HL-60/S4 treated with phorbol 12-myristate 13-acetate at 8.2 ng/mL for 4 days and 3 days (cell line): ENCODE data around the gene HS6ST2.

Experiments used
- in situ Hi-C: fragments of 300-500 bp; cut with MboI; formaldehyde crosslinking; loops from 2 replicates; pipeline ENCODE4 v1.15.0; 2022; ENCODE audit warnings: low sequenced_read_pairs

HS6ST2 gene

DNA sequence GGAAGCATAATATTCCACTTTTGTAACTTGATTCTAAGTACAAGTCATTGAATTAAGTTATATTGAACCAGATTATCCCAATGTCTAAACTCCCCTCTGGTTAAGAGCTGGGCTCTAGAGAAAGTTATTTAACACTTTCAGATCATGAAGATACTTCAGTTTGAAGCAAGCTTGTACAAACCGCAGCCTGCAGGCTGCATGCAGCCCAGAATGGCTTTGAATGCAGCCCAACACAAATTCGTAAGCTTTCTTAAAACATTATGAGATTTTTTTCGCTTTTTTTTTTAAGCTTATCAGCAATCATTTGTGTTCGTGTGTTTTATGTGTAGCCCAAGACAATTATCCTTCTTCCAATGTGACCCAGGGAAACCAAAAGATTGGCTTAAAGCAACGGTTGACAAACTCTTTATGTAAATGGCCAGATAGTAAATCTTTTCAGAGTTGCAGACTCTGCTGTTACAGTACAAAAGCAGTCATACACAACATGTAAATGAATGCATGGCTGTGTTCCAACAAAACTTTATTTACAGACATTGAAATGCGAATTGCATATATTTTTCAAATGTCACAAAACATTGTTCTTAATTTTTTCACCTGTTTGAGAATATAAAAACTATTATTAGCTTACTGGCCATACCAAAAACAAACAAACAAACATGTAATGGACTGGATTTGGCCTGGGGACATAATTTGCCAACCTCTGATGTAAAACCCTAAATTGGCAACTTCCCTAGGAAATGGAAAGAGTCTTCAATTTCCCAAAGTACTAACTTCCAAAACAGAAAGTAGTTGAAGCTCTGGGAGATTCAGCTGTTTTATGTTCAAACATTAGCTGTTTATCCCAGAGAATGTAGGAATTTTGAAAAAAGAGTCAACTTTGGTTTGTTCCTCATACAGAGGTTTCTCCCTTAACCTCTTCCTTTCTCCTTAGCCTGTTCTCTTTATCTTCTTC lies 268.5 kb downstream of the HS6ST2 start:
- in situ Hi-C loops, result no loop called here

DNA sequence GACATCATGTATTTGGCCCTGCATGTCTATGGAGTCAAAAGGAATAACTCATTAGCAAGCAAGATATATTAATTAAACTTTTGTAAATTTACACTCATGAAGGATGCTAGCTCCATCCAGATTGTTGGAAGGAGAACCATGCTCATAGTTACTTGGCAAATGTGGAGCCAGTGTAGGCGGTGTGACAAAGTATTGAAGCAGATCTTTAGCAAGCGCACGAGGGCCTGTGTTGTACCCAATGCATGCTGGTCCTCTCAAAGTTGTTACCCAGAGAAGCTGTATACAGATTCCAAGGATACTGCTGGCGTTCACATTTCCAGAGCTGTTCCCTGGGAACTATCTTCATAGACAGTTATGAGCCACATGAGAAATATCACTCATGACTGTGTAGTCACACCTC lies 273.2 kb downstream of the HS6ST2 start:
- in situ Hi-C loops, result no loop called here

DNA sequence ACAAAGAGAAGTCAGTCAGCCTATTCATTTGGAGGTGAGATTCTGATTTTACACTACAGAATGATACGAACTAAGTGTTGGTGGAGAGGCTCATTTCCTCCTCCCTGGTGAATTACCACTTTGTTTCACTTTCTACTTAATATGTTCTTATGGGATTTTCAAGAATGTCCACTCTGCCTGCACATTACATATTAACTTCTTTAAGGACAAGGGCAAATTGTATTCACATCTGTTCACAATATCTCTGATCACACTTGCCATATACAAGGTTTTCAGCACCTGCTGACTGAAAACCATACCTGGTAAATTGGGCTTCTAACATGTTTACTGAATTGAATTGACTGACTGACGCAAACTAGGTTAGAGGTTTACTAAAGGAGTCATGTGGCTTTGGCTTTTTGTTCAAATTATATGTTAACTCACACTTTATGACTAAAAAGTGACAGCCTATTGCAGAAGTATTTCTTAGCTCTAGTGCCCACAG lies 281.2 kb downstream of the HS6ST2 start:
- in situ Hi-C loops, result no loop called here

DNA sequence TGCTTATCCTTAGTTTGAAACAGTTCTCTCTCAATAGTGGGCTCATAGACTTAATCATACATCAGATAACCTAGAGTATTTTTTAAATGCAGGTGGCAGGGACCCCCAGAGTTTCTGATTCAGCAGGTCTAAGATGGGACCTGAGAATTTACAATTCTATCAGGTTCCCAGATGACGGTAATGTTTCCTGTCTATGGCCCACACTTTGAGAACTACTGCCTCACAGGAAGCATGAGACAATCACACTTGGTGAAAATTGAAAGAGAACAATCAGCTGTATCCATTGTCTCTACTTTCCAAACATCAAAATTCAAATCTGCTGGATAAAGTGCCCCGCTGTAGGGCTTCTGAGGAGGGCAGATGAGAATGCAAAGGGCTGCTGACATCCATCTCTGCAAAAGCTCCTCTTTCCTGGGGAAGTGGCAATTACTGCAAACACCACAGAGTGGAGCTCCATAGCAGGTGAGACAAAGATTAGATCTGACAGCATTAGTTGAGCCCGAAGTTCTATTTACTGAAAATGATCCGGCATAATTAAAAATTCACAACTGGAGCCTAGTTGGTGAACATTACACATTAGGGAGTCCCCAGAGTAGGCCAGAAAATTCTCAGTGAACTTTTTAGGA lies 281.8 kb downstream of the HS6ST2 start:
- in situ Hi-C loops, result no loop called here

DNA sequence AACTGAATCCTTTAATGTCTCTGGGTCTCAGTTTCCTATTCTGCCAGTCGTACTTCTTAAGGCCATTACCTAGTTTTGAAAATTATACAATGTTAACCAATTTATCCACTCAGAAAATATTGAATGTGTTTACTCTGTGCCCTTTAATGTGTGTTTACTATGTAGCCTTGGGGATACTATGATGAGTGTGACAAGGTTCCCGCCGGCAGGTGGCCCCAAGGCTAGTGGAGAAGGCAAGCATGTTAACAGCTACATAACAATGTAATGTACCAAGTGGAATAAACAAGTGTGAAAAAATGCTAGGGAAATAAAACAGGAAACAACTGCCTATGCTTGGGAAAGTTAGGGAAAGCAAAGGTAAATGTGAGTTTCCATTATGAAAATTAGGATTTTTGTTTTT lies 282.3 kb downstream of the HS6ST2 start:
- in situ Hi-C loops, result no loop called here

DNA sequence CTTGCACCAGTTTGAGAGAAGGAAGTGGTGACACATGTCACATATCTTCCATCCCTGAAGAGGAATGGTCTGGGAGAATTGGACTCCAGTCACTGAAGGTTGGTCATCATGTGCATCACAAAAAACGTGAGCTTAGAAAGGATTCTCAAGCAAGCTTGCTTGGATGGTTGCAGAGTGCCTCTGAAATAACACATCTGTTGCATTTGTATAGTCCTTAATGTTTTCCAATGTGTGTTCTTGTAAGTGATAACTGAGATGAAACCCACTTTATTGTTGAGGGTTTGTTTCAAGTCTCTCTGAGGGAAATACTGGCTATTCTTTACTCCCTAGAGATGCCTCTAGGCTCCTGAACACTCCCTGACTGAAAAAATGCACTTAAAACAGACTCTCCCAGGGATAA lies 285.1 kb downstream of the HS6ST2 start:
- in situ Hi-C loops, result no loop called here

DNA sequence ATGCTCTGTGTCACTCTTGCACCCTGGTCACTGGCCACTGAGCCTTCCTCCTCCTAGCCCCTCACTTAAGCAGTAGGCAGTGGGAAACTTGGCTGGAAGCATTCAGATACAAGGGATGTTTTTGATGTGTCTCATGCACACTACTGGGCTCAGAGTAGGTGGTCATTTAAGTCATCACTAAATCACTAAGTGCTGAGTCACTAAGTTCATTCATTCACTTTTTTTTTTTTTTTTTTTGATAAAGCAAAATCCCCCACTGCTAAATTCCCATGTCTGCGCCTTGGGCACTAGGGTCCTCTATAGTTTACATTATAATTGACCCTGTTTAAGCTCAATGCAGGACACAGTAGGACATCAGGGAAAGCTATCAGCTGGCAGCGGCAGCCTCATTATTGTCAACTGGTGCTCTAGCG lies 287.2 kb downstream of the HS6ST2 start:
- in situ Hi-C loops, result no loop called here

DNA sequence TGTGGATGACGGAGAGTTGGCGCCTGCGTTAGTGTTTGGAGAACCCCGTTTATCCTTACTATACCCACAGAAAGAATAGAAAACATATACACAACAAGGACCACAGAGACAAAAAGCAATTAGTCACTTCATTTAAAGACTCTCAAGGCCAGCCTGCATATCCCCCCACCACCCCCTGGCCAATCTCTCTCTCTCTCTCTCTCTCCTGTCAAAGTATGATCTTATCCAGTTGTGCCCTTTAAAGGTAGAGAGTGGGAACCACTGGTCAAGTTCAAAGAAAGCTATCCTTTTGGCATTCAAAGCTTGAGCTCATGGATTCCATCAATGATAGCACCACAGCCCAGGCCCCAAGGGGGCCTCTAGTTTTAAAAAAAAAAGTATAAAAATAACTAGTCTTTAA lies 289.3 kb downstream of the HS6ST2 start:
- in situ Hi-C loops, result no loop called here

DNA sequence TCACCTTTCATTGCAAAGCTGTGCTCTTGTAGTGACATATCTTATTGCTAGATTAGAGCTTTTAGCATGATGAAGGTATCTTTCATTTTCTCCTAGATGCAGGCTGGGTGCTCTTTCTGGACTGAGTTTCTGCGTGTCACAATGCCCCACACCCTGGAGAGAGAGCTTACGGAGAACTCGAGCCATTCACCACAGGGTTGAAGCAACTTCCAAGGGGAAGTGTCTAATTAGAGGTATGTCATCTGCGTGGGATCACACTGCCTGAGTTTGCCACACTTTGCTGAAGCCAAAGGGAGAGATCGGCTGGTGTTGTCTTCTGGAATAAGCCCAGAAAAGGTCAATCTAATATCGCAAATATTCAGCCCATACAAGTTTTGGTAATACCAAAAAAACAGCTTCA lies 290.3 kb downstream of the HS6ST2 start:
- in situ Hi-C loops, result no loop called here

DNA sequence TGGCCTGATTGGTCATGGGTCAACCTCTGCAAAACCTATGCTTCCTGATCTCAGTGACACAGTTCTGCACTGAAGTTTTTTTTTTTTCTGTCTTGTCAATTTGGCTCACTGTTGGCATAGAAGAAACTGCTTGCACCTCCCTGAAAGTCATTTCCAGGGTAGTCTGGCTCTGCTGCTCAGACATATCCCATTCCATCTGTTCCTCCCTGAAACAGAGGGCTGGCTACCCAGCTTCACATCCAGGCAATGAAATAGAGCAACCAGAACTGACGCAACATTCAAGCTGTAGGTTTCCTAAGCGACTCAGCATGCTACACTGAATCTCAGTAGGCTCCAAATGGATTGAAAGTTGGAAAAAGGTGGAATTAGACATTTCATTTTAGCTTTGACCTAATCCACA lies 292.8 kb downstream of the HS6ST2 start:
- in situ Hi-C loops, result no loop called here

DNA sequence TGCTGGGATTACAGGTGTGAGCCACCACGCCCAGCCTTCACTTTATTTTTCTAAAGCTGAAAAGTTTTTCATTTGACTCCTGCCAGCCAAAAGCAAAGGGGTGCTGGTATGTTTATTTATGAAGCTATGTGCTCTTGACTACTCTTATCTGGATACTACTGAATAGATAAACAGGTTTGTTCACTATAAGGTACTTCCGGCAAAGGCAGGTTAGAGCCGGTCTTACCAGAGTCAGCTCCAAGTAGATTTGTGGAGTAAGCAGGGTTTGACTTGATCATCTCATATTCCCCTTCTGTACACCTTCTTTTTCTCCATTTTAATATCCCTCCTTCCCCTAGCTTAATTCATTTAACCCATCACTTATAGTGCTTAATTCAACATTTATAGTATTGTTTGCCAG lies 294.2 kb downstream of the HS6ST2 start:
- in situ Hi-C loops, result no loop called here

DNA sequence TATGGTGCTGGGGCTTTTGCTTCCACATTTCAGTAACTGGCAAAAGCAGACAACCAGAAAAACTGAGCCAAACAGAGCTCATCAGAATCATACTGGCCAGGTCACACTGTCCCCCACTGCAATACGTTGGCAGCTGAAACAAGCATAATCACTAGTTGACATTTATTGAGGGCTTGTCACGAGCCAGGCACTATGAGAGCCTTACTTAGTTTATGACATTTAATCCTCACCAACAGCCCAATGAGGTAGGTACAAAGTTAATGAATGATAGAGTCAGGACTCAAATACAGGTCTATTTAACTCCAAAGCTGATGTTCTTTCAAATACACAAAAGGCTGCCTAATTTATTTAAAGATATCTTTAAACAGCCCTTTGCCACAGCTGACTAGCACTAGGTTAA lies 295.6 kb downstream of the HS6ST2 start:
- in situ Hi-C loops, result no loop called here

DNA sequence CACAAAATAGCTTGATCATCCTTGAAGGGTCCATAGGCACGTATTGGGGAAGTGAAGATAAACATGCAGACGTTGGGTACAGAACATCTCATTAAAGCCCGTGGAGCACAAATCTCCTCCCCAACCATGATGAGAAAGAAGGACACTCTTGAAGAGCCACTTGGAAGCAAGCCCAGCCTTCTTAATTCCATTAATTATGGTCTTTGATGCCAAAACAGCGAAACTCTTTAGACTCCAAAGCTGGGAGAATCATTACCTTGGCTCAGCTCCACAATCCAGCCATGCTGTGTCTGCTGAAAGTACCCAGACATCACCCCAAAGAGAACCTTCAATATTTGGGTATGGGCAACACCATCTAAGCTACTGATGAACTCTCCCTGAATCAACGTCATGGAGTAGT lies 300.6 kb downstream of the HS6ST2 start:
- in situ Hi-C loops, result no loop called here

DNA sequence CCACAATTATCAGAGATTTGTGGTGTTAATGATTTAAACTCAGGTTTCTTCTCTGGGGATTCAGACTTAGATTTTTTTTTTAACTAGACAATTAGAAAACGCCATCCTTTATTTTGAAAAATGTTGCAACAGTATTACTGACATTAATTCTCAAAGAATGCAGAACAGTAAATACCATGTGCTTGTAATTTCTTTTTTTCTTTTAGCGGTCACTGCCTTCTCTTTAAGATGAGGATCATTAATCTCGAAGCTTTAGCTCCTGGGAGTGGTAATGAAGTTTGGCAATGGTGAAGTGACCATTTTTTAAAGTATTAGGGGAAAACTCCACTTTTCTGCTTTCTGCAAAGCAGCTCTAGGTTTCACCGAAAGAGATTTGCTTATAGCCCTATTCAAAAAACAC lies 305.6 kb downstream of the HS6ST2 start:
- in situ Hi-C loops, result no loop called here

DNA sequence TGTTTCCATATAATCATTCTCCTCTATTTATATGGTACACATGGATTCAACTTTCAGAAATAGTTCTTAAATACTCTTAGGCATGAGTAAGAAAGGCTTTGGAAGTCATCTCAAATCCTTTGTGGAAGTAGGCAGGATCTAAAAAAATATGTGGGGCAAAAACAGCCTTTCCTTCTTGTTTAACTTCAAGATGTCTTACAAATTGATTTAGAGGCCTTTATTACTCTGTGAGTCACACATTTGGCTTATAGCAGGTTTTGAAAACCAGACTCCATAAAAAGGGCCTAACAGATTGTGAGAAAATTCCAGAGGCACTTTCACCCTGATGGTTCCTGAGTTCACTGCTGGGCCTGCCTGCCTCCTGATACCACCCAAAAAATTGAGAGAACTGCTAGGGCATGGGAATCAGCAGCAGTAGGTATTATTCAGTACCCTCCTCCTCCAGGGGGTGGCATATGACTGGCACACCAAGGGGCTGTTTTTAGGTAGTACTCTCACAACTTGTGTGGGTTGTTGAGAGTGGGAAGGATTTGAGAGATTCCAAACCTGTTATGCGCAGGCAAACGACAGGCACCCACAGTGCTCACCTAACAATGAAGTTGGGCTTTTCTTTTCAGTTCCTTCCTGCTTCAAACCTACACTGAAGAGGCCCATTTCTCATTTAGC lies 306.9 kb downstream of the HS6ST2 start:
- in situ Hi-C loops, result no loop called here

DNA sequence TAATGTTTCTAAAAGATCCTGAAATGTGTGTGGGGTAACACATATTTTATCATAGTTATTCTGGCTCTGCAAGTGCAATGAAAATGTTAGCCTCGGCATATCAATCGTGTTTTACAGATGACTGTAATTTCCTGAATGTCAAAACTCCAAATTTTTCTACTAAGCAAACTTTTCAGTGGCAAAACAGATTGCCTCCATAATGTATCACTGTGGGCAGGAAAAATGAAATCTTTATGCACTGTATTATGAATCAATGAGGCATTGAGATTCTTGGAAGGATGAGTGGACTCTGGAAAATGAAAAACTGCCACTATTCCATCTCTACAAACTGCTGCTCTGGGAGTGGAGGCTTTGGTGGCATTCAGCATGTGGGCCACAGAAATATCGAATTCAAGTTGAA lies 309.5 kb downstream of the HS6ST2 start:
- in situ Hi-C loops, result no loop called here

DNA sequence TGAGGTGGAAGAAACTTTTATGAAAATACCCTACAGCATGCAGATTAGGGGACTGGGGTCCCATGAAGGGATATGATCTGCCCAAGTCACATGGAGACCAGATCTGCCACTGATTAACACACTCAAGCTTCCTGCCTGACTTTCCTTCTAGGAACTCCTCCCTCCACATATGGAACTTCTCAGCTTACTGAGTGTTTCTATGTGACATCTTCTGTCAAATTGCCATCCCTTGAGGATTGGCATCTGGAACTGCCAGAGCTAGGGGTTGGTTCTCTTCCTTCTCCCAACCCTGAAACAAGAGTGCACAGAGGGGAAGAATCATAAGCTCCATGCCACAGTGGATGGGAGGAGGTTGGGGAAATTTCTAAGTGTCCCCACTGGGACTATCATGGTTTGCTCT lies 319.0 kb downstream of the HS6ST2 start:
- in situ Hi-C loops, result no loop called here

DNA sequence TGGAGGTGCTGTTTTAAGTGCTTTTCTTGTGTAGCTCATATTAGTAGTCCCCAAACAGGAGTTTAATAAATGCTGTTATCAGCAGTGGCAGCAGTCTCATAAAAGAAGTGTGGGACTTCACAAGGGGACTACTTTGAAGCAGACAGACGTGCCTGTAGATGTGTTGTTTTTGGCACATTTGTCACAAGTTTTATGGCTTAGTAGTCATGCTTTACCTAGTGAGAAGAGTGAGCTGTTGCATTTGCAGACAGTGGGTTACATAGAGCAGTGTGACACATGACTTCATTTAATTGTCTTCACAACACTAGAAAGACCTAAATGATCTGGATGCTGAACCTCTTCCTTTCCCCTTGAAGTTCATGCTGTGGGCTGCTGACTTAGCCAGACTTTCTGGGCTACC lies 320.1 kb downstream of the HS6ST2 start:
- in situ Hi-C loops, result no loop called here

DNA sequence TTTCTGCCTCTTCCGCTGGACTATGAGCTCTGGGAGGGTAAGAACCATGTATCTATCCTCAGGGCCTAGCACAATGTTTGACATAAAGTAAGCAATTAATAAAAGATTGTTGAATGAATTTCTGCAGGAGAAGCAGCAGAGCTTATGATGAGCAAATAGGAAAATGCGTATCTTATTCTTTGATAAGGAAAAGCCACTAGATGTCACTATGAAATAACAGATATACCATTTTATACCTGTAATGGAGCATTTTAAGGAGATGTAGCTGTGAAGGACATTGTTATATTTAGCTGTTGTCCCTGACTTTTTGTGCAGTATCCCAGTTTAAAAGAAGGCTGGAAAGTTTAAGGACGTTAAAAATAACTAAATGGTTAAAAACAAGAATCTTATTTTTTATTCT lies 322.3 kb downstream of the HS6ST2 start:
- in situ Hi-C loops, result no loop called here

DNA sequence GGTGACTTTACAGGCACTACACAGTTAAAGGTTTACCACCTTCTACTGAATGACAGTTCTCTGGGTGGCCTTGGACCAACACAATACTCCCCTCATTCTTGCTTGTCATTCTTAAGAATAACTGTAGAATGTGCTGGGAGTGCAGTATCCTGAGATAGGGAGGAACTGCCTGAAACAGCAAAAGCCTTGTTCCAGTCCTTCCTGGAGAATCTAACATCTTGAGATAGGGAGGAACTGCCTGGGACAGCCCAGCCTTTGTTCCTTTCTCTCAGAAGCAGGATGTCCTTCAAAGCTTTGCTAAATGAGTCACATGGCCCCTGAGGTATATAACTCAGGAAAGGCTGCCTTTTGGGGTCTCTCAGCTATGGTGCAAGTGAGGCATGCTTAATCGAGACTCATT lies 323.9 kb downstream of the HS6ST2 start:
- in situ Hi-C loops, result no loop called here

DNA sequence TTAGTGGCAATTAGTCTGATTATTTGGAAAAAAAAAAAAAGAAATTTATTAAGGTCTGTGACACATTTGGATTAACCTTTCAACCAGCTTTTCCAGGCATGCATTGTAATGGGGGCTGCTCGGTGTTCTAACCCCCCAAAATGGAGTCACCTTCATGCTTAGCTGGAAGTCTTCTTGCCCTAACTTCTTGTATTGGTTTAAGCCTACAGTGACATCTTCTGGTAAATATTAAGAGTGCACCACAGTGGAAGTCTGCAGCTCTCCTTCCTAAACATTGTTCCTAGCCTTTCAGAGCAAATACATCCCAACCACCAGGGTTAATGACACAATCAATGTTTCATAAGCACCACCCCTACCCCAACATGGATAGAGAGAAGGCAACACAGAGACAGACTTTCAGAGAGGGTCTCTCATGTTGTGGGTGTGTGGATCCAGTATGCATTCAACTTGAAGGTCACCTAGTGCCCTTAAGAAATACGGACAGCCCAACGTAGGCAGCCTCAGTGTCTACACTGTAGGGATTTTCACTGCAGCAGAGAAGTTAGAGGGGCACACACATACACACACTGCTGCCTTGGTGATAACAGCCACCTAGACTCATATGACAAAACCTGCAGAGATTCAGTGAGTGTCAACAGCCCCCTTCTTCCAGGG lies 326.7 kb downstream of the HS6ST2 start:
- in situ Hi-C loops, result no loop called here
